ENCODE results near the gene ST7. TPM values are rescaled to one million over a fixed set of nuclear protein-coding genes. Genes with fewer than 3 reads are reported as not detected.

ST7 gene
- total RNA-seq, 1 experiment from 2014 or later = 12.4 TPM

- Mint-ChIP-seq H3K36me3 (no peaks in the 10 kb centered on the region), H3K4me3 (no peak overlapping the region), H3K27me3 (ENCODE audit: low read depth) (no peaks in the 10 kb centered on the region), H3K4me1 (peaks cover 12% of the 10 kb centered on the region), H3K9me3 (no peaks in the 10 kb centered on the region), H3K27ac (no peak overlapping the region)
- ATAC-seq (no peak), DNase-seq (ENCODE audit: low spot score) (no peak)
- no peak for TF ChIP-seq SOX15 (CRISPR knock-in tag; IDR thresholded peaks at IDR 0.05)
- TF ChIP-seq SMAD3 (CRISPR knock-in tag; IDR thresholded peaks at IDR 0.05; ENCODE audit: borderline replicate concordance) = no peak
- TF ChIP-seq E2F4 (CRISPR knock-in tag; IDR thresholded peaks at IDR 0.05; ENCODE audit: borderline replicate concordance, low read depth) = no peak
- no peak for TF ChIP-seq ATF6 (CRISPR knock-in tag; IDR thresholded peaks at IDR 0.05)
- no peak for TF ChIP-seq USF1 (CRISPR knock-in tag; IDR thresholded peaks at IDR 0.05)
- TF ChIP-seq NFE2L1 (CRISPR knock-in tag; IDR thresholded peaks at IDR 0.05) = no peak
- TF ChIP-seq, protein P1, sequence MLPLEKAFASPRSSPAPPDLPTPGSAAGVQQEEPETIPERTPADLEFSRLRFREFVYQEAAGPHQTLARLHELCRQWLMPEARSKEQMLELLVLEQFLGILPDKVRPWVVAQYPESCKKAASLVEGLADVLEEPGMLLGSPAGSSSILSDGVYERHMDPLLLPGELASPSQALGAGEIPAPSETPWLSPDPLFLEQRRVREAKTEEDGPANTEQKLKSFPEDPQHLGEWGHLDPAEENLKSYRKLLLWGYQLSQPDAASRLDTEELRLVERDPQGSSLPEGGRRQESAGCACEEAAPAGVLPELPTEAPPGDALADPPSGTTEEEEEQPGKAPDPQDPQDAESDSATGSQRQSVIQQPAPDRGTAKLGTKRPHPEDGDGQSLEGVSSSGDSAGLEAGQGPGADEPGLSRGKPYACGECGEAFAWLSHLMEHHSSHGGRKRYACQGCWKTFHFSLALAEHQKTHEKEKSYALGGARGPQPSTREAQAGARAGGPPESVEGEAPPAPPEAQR (CRISPR knock-in tag; IDR thresholded peaks at IDR 0.05) = no peak
- TF ChIP-seq FOXP1 (CRISPR knock-in tag; IDR thresholded peaks at IDR 0.05; ENCODE audit: borderline replicate concordance) = no peak
- TF ChIP-seq FOXP4 (CRISPR knock-in tag; IDR thresholded peaks at IDR 0.05) = no peak
- no peak for TF ChIP-seq ZNF317 (CRISPR knock-in tag; IDR thresholded peaks at IDR 0.05; ENCODE audit: borderline replicate concordance, low read depth)
- TF ChIP-seq TP53 (CRISPR knock-in tag; IDR thresholded peaks at IDR 0.05) = no peak
- TF ChIP-seq OVOL2 (CRISPR knock-in tag; IDR thresholded peaks at IDR 0.05; ENCODE audit: borderline replicate concordance) = no peak
- no peak for TF ChIP-seq AFF4 (CRISPR knock-in tag; IDR thresholded peaks at IDR 0.05; ENCODE audit: borderline replicate concordance)
- TF ChIP-seq, protein P2, sequence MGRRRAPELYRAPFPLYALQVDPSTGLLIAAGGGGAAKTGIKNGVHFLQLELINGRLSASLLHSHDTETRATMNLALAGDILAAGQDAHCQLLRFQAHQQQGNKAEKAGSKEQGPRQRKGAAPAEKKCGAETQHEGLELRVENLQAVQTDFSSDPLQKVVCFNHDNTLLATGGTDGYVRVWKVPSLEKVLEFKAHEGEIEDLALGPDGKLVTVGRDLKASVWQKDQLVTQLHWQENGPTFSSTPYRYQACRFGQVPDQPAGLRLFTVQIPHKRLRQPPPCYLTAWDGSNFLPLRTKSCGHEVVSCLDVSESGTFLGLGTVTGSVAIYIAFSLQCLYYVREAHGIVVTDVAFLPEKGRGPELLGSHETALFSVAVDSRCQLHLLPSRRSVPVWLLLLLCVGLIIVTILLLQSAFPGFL (CRISPR knock-in tag; IDR thresholded peaks at IDR 0.05; ENCODE audit: borderline replicate concordance) = no peak
- ChIA-PET CTCF (no interaction called here), POLR2A (no interaction called here)
Observed at GRCh38 chr7:117195361-117196029, 242.2 kb downstream of the ST7 start.

Measured in WTC11 (cell line).